Superior temporal gyrus (tissue), 1 donor: ENCODE measurements around the gene SRL.

Source experiments
- DNase-seq: peaks from one replicate; pipeline ENCODE4 v3.0.0-alpha.2; 2016; ENCODE audit errors: extremely low spot score

The SRL gene

GRCh38 chr16:4202615-4203345, 39.1 kb downstream of the SRL start:
- no peak for DNase-seq

DNA sequence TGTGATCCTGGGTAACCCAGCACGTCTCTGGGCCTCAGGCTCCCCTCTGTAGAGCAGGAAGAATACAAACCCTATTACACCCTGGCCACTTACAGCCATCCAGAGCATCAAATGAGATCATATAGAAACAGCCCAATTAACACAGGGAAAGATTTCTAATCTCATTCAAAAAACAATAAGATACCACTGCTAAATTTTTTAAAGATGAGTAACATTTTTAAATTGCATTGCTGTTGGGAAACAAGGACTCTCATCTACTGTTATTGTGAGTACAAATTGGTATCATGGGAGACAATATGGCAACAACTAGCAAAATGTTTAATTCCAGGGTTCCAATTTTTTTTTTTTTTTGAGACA, 41.1 kb downstream of the SRL start:
- no peak for DNase-seq

GRCh38 chr16:4200000-4200780, 41.7 kb downstream of the SRL start:
- DNase-seq = peak; percentile 32

DNA sequence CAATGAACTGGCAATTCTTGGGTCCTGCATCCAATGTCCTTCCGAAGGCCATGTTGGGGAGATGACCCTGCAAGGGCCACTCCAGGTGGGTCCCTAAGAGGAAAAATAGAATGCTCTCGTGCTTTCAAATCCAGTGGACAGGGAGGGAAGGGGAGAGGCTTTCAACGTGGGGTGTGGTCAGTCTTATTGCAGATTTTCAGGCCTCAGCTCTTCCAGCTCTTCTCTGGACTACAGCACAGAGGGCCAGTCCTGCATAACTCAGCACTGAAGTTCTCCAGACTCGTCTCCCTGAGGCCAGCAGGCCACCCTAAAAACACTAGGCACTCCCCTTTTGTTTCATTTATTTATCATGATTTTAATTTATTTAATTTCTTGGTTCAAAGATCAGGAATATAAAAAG, 43.1 kb downstream of the SRL start:
- DNase-seq = no peak

- no peak for DNase-seq
These were observed 47.2 kb downstream of the SRL start for GRCh38 chr16:4194661-4195060.

GRCh38 chr16:4193920-4194319, 48.0 kb downstream of the SRL start:
- no peak for DNase-seq

DNA sequence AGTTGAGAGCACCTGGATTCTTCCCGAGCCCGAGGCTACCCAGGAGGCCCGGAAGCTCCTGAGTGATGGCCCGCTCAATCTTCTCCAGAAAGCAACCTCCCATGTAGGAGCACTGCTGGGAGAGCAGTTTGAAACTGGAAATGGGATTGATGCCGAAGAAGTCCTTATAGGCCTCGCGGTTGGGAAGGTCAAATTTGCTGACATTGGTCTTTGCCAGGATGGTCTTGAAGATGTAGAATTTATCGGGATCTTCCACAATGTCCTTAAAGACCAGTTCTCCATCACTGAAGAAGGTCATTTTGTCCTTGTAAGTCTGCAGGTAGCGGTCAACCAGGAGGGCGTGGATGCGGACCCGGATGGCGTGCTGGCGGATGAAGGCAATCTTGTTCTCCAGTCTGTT, 49.7 kb downstream of the SRL start:
- no peak for DNase-seq

GRCh38 chr16:4190712-4191333, 51.1 kb downstream of the SRL start:
- no peak for DNase-seq

- DNase-seq = no peak
These were observed 51.8 kb downstream of the SRL start for GRCh38 chr16:4190086-4190485.

- no peak for DNase-seq
These were observed 57.7 kb downstream of the SRL start for GRCh38 chr16:4184038-4184702.

DNA sequence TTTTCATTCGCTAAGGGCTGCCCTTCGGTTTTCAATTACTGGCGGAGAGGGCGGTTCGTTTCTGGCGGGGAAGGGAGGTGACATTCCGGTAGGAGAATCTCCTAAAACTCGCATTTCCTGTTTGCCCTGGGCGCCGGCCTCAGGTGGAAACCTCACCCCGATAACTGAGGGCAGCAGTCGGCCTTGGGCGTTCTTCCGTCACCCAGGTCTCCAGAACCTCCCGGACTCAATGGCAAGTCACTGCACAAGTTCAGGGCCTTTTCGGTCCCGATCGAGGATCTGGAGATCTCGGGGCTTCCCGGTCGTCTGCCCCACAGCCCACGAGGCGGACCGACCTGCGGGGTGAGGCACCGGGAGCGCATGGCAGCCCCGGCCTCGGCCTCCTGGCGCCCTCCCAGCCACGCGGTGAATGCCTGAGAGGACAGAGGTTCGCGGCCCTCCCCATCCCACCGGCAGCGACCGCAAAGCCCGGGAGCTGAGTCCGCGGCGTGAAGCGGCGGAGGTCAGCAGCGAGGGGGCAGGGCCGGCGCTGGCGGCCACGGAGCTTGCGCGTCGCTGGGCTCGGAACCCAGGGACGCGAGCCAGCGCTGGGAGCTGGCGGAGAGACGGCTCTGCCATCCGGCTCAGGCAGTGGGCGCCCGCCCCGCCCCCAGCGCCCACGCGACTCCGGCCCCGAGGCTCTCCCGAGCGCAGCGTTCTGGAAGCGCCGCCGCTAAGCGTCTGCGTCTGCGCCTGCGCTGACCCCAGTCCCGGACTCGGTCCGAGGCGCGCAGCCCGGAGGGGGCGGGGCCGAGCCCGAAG, 58.4 kb downstream of the SRL start:
- peak; percentile 93 for DNase-seq

GRCh38 chr16:4182581-4183236, 59.2 kb downstream of the SRL start:
- DNase-seq = no peak

DNA sequence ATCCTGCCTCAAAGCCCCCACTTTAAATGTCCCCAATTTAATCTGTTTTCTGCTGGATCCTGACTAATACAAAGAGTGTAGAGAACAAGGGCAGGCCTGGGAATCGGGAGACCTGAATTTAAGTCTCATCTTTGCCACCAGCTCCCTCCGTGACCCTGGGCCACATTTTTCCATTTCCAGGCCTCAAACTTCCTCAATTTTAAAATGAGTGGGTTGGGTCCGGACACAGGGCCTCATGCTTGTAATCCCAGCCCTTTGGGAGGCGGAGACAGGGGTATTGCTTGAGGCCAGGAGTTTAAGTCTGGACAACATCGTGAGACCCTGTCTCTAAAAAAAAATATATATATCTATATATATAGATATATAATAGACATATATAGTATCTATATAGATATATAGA, 61.4 kb downstream of the SRL start:
- no peak for DNase-seq

- no peak for DNase-seq
These were observed 62.1 kb downstream of the SRL start for GRCh38 chr16:4179763-4180260.

DNA sequence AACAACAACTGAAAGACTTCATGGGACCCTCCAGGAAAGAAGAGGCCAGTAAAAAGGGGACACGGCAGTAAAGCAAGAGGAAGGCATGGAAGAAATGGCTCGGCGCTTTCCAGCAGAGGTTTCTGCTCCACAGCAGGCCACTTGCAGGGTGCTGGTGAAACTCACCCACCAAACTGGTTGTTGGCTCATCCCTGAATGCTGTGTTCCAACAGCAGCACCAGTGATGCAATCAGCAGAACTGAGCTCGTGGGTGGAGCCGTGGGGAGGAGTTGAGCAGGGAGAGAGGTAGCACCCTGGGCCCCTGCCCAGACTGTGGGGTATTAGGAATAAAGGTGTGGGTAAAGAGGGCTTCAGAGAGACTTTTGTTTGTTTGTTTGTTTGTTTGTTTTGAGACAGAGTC, 62.9 kb downstream of the SRL start:
- peak; percentile 18 for DNase-seq

DNA sequence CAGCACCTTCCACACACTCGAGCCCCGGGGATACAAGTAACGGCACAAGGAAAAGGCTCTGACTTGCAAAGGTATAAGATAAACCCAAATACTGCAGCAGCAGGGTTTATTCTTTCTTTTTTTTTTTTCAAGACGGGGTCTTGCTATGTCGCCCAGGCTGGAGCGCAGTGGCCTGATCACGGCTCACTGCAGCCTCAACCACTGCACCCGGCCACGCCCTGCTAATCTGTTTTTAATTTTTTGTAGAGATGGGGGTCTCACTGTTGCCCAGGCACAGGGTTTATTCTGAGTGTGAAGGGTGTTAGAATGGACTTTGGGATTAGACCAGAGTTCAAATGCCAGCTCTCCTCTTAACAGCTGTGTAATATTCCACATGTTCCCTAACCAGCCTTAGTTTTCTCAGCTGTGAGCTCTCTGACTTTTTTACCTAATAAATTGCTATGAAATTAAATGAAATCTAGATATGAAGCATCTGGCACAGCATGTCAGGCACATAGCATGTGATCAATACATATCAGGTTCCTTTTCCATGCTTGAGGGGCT, 63.3 kb downstream of the SRL start:
- DNase-seq = no peak

GRCh38 chr16:4176906-4177417, 64.9 kb downstream of the SRL start:
- DNase-seq = peak; percentile 17

- DNase-seq = no peak
These were observed 66.0 kb downstream of the SRL start for GRCh38 chr16:4175849-4176248.

GRCh38 chr16:4172070-4172469, 69.8 kb downstream of the SRL start:
- no peak for DNase-seq

DNA sequence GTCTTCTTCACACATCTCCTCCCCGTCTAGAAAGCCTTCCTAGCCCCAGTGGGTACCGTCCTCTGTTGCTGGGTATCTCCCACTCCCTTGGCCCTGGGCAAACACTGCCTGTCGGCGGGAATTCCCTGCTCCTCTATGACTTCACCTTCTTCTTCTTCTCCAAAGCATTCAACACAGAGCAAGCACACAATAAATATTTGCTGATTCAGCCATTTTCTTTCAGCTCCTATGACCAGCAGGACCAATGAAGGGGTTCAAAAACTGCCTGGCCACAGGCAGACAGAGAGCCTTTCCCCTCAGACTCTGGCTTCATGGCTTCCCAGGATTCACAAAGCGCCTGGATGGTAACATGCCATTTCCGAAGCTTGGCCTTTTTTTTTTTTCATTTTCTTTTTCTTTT, 72.5 kb downstream of the SRL start:
- no peak for DNase-seq
